GM23248 (cell line): ENCODE data around the gene ALG14. TPM values are rescaled to one million over a fixed set of nuclear protein-coding genes. Genes with fewer than 3 reads are reported as not detected.

Experiments used
- DNase-seq: peaks from one replicate; pipeline ENCODE4 v3.0.0-alpha.2; 2015
- H2AFZ ChIP-seq: fragments of 200-600 bp; sonication (generic); 2 replicates; pipeline ENCODE4 v1.6.1; 2016; ENCODE audit warnings: antibody characterized with exemption
- H3F3A ChIP-seq: fragments of 200-600 bp; sonication (generic); 2 replicates; pipeline ENCODE4 v1.6.1; 2016; ENCODE audit warnings: mild to moderate bottlenecking, antibody characterized with exemption, mixed run types; ENCODE audit not compliant: insufficient read depth
- H3K27ac ChIP-seq: fragments of 200-600 bp; sonication (generic); 2 replicates; pipeline ENCODE4 v1.5.1; 2016; ENCODE audit warnings: mild to moderate bottlenecking
- H3K27me3 ChIP-seq: fragments of 200-600 bp; sonication (generic); replicated peaks from 2 replicates; pipeline ENCODE4 v1.6.1; 2016; ENCODE audit warnings: mild to moderate bottlenecking; ENCODE audit not compliant: insufficient read depth
- H3K36me3 ChIP-seq: fragments of 200-600 bp; sonication (generic); 2 replicates; pipeline ENCODE4 v1.6.1; 2016; ENCODE audit warnings: low read depth, mild to moderate bottlenecking
- H3K4me1 ChIP-seq: fragments of 200-600 bp; sonication (generic); 2 replicates; pipeline ENCODE4 v1.6.1; 2016; ENCODE audit warnings: mild to moderate bottlenecking; ENCODE audit not compliant: insufficient read depth
- H3K4me2 ChIP-seq: fragments of 200-600 bp; sonication (generic); one replicate; pipeline ENCODE4 v1.6.1; 2016; ENCODE audit warnings: mild to moderate bottlenecking; ENCODE audit not compliant: unreplicated experiment
- H3K4me3 ChIP-seq: fragments of 200-600 bp; sonication (generic); 2 replicates; pipeline ENCODE4 v1.5.1; 2016; ENCODE audit warnings: mild to moderate bottlenecking
- H3K79me2 ChIP-seq: fragments of 200-600 bp; sonication (generic); 2 replicates; pipeline ENCODE4 v1.6.1; 2016; ENCODE audit warnings: mild to moderate bottlenecking; ENCODE audit not compliant: insufficient read depth
- H3K9ac ChIP-seq: fragments of 200-600 bp; sonication (generic); 2 replicates; pipeline ENCODE4 v1.6.1; 2016; ENCODE audit warnings: mild to moderate bottlenecking
- H3K9me2 ChIP-seq: fragments of 200-600 bp; sonication (generic); 2 replicates; pipeline ENCODE4 v1.6.1; 2016; ENCODE audit warnings: mixed run types, mild to moderate bottlenecking, moderate library complexity; ENCODE audit not compliant: insufficient read depth
- H3K9me3 ChIP-seq: fragments of 200-600 bp; sonication (generic); one replicate; pipeline ENCODE4 v1.6.1; 2017; ENCODE audit warnings: low read depth
- H4K20me1 ChIP-seq: fragments of 200-600 bp; sonication (generic); 2 replicates; pipeline ENCODE4 v1.6.0; 2016; ENCODE audit not compliant: insufficient read depth
- EZH2 ChIP-seq: fragments of 200-600 bp; sonication (generic); IDR thresholded peaks from 2 replicates; pipeline ENCODE4 v1.6.1; 2018; ENCODE audit warnings: antibody characterized with exemption, mild to moderate bottlenecking; ENCODE audit not compliant: insufficient read depth, poor library complexity, severe bottlenecking
- EZH2phosphoT487 ChIP-seq: fragments of 200-600 bp; sonication (generic); IDR thresholded peaks from 2 replicates; pipeline ENCODE4 v1.6.1; 2018; ENCODE audit warnings: antibody characterized with exemption, moderate library complexity, mild to moderate bottlenecking, low read depth; ENCODE audit not compliant: insufficient read depth
- WGBS, 2 experiments: methylation state at CpG; one replicate each; pipeline ENCODE4 v1.1.6; 2015 to 2017; ENCODE audit warnings: low lambda C conversion rate in 2 of 2, low coverage in 1 of 2; ENCODE audit errors: missing lambda C conversion rate in 2 of 2; 5-methylcytosine and 5-hydroxymethylcytosine counted together
- in situ Hi-C: fragments of 300-500 bp; cut with MboI; formaldehyde crosslinking; loops from 2 replicates; pipeline ENCODE4 v1.15.0; 2020
- polyA plus RNA-seq: library from polyadenylated mRNA; unstranded; fragments of >200 nt; fragmentation: Nextera tagmentation; extraction: Ambion mirVana; gene quantifications from 2 replicates; pipeline ENCODE4 v1.2.1, GENCODE V29; 2016
- total RNA-seq: library from RNA; depleted of rRNA; stranded (reverse); fragments of >200 nt; shearing (Covaris generic); gene quantifications from 2 replicates; pipeline ENCODE4 v1.2.3, GENCODE V29; 2014

Gene ALG14
- total and polyA plus RNA-seq, 2 experiments from 2014 or later, result 13.0 to 13.5 TPM

DNA sequence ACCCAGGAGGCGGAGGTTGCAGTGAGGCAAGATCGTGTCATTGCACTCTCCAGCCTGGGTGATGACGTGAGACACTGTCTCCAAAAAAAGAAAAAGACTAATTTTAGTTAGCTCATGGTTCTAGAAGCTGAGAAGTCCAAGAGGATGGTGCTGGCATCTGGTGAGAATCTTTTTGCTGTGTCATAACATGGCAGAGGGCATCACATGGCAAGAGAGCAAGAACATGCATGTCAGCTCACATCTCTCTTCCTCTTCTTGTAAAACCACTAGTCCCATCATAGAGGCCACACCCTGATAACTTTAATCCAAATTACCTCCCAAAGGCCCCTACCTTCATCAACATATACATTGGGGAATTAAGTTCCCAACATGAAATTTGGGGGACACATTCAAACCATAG, 132.0 kb downstream of the ALG14 start:
- Histone ChIP-seq H4K20me1 (no peaks in the 10 kb centered on the region), H2AFZ (no peak overlapping the region), H3F3A (no peaks in the 10 kb centered on the region), H3K9me2 (no peaks in the 10 kb centered on the region), H3K4me3 (no peak overlapping the region), H3K9me3 (no peaks in the 10 kb centered on the region), H3K4me2 (no peak overlapping the region), H3K27ac (no peak overlapping the region), H3K9ac (no peak overlapping the region), H3K27me3 (no peaks in the 10 kb centered on the region), H3K4me1 (peaks cover 29% of the 10 kb centered on the region), H3K79me2 (no peaks in the 10 kb centered on the region), H3K36me3 (no peaks in the 10 kb centered on the region)
- in situ Hi-C loops, result no loop called here
- TF ChIP-seq EZH2 (no peak), EZH2phosphoT487 (no peak)
- 72 to 80% methylated on average over 3 of the region's 3 CpGs for WGBS, 2 experiments
- DNase-seq, result no peak

DNA sequence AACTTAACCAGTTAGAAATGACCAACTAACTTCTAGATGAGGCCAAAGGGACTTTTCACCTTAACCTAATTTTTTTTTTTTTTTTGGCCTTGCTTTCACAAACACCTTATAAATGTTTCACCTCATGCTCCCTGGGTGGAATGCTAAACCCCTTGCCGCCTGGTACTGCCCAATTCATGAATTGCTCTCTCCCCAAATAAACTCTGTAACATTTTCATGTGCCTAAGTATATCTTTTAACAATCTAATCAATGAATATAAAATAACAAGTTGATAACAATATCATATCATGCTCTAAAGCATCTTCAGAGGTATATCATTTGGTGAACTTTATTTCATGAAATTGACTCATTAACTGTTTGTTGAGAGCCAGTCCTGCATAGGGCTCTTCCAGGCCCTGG, 134.9 kb downstream of the ALG14 start:
- 94 to 100% methylated on average over 1 of the region's 1 CpG for WGBS, 2 experiments
- in situ Hi-C loops, result loop anchor here (10.0 kb wide), 1 partner anchor 97 kb away; no protein-coding TSS in a partner anchor
- Histone ChIP-seq H3K4me3 (no peak overlapping the region), H3K27me3 (no peaks in the 10 kb centered on the region), H3F3A (no peaks in the 10 kb centered on the region), H3K79me2 (no peaks in the 10 kb centered on the region), H3K27ac (no peak overlapping the region), H3K4me1 (peaks cover 29% of the 10 kb centered on the region), H4K20me1 (no peaks in the 10 kb centered on the region), H3K4me2 (no peak overlapping the region), H3K9me2 (no peaks in the 10 kb centered on the region), H3K9me3 (no peaks in the 10 kb centered on the region), H3K9ac (no peak overlapping the region), H3K36me3 (no peaks in the 10 kb centered on the region), H2AFZ (no peak overlapping the region)
- no peak for TF ChIP-seq EZH2
- TF ChIP-seq EZH2phosphoT487, result no peak
- DNase-seq, result no peak

DNA sequence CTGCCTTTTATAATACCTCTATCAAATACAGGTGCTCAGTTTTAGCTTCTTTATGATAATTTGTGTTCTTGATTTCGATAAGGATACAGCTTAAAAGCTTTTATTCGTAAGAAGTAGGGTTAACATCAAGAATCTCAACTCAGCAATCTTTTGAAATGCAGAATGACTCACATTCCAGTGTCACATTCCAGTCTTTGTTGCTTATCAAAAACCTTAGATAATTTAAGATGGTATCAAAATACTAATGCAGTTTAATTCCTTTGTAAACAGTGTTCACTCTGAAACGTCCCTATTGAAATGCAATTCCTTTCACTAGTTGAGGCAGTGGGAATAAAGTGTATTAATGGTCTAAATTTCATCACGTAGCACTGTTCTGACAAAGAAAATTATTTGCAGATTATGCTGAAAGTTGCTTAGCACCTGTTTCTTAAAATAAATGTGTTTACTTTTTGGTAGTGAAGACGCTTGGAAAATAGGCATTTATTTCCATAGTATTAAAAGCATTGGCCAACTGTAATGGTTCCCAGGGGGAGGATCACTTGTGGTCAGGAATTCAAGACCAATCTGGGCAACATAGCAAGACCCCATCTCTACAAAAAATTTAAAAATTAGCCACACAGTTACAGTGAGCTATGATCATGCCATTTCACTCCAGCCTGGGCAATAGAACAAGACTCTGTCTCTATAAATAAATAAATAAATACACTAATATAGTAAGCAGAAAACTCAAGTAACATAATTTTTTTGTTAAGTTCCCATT, 135.7 kb downstream of the ALG14 start:
- TF ChIP-seq EZH2phosphoT487 (no peak), EZH2 (no peak)
- peak overlapping the region; percentile 43 for H3K4me2 ChIP-seq
- H3K9me3 ChIP-seq, result no peaks in the 10 kb centered on the region
- H3K4me3 ChIP-seq, result no peak overlapping the region
- no peaks in the 10 kb centered on the region for H3K36me3 ChIP-seq
- 45 to 47% methylated on average over 5 of the region's 5 CpGs for WGBS, 2 experiments
- H3K27me3 ChIP-seq, result no peaks in the 10 kb centered on the region
- no peak overlapping the region for H3K9ac ChIP-seq
- no peak overlapping the region for H2AFZ ChIP-seq
- in situ Hi-C loops, result loop anchor here (10.0 kb wide), 1 partner anchor 98 kb away; no protein-coding TSS in a partner anchor
- H3K9me2 ChIP-seq, result no peaks in the 10 kb centered on the region
- H3F3A ChIP-seq, result no peaks in the 10 kb centered on the region
- peaks cover 29% of the 10 kb centered on the region for H3K4me1 ChIP-seq
- peak; percentile 29 for DNase-seq
- H3K79me2 ChIP-seq, result no peaks in the 10 kb centered on the region
- no peak overlapping the region for H3K27ac ChIP-seq
- H4K20me1 ChIP-seq, result no peaks in the 10 kb centered on the region

DNA sequence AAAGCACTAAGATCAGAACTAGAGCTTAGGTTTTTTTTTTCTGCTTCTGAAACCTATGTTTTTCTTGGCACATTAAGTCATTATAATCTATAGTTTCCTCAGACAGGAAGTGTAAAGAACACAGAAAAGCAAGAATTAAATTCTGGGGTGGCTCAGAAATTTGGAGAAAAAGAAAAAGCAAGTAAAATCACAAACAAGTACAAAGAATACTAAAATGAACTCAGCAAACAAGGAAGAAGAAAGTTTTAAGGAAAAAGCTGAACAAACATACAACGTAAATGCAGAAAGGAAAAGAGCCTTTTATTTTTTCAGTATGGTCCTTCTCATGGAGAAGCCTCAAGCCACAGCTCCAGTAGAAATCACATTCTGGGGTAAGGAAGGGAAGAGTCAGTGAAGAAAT, 137.3 kb downstream of the ALG14 start:
- Histone ChIP-seq H3K36me3 (no peaks in the 10 kb centered on the region), H3K27me3 (no peaks in the 10 kb centered on the region), H3F3A (no peaks in the 10 kb centered on the region), H3K4me3 (no peak overlapping the region), H3K9me2 (no peaks in the 10 kb centered on the region), H4K20me1 (no peaks in the 10 kb centered on the region), H3K4me2 (no peak overlapping the region), H3K9me3 (no peaks in the 10 kb centered on the region), H3K9ac (no peak overlapping the region), H3K4me1 (peaks cover 29% of the 10 kb centered on the region), H2AFZ (no peak overlapping the region), H3K79me2 (no peaks in the 10 kb centered on the region), H3K27ac (no peak overlapping the region)
- WGBS, 2 experiments, result 96 to 100% methylated on average over 1 of the region's 1 CpG
- no peak for DNase-seq
- in situ Hi-C loops, result loop anchor here (10.0 kb wide), 1 partner anchor 99 kb away; no protein-coding TSS in a partner anchor
- TF ChIP-seq EZH2, result no peak
- no peak for TF ChIP-seq EZH2phosphoT487
